Measurements from ENCODE around the gene ADAMTS3. TPM values are rescaled to one million over a fixed set of nuclear protein-coding genes. Genes with fewer than 3 reads are reported as not detected.

The ADAMTS3 gene
- total RNA-seq, 1 donor from 2014 or later, result 10.3 TPM

GRCh38 chr4:72280252-72280651 lies 288.8 kb downstream of the ADAMTS3 start:
- DNase-seq (ENCODE audit: extremely low spot score, unreplicated experiment), result no peak
- Mint-ChIP-seq H3K9me3 (no peaks in the 10 kb centered on the region), H3K36me3 (no peaks in the 10 kb centered on the region), H3K4me3 (no peak overlapping the region), H3K4me1 (ENCODE audit: unreplicated experiment) (no peaks in the 10 kb centered on the region), H3K27me3 (no peaks in the 10 kb centered on the region), H3K27ac (no peak overlapping the region)
- TF ChIP-seq, protein P1, sequence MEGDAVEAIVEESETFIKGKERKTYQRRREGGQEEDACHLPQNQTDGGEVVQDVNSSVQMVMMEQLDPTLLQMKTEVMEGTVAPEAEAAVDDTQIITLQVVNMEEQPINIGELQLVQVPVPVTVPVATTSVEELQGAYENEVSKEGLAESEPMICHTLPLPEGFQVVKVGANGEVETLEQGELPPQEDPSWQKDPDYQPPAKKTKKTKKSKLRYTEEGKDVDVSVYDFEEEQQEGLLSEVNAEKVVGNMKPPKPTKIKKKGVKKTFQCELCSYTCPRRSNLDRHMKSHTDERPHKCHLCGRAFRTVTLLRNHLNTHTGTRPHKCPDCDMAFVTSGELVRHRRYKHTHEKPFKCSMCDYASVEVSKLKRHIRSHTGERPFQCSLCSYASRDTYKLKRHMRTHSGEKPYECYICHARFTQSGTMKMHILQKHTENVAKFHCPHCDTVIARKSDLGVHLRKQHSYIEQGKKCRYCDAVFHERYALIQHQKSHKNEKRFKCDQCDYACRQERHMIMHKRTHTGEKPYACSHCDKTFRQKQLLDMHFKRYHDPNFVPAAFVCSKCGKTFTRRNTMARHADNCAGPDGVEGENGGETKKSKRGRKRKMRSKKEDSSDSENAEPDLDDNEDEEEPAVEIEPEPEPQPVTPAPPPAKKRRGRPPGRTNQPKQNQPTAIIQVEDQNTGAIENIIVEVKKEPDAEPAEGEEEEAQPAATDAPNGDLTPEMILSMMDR (conservative IDR thresholded peaks at IDR 0.05), result no peak

DNA sequence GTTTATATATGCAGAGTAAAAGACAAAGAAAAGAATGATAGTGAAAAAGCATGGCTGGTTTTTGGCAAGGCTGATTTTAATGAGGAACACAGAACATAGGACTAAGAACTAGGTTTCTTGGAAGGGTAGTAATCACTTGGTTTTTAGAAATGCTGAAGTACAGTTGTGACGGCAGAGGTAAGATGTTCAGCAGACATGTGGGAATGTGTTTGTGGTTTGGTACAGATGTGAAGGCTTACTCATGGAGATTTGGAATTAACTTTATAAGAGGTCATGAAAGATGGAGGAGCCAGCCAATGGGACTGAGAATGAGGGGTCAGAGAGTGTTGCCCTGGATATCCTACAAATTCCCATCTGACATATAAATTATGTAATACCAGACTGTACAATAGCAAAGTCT lies 293.6 kb downstream of the ADAMTS3 start:
- H3K36me3 Mint-ChIP-seq, result no peaks in the 10 kb centered on the region
- DNase-seq (ENCODE audit: extremely low spot score, unreplicated experiment), result no peak
- no peaks in the 10 kb centered on the region for H3K4me1 Mint-ChIP-seq (ENCODE audit: unreplicated experiment)

GRCh38 chr4:72274251-72274650 lies 294.8 kb downstream of the ADAMTS3 start:
- H3K27me3 Mint-ChIP-seq, result no peaks in the 10 kb centered on the region
- DNase-seq (ENCODE audit: extremely low spot score, unreplicated experiment), result no peak
- H3K9me3 Mint-ChIP-seq, result peaks cover 23% of the 10 kb centered on the region
- no peaks in the 10 kb centered on the region for H3K36me3 Mint-ChIP-seq
- no peak overlapping the region for H3K27ac Mint-ChIP-seq
- no peak overlapping the region for H3K4me3 Mint-ChIP-seq
- no peaks in the 10 kb centered on the region for H3K4me1 Mint-ChIP-seq (ENCODE audit: unreplicated experiment)
- TF ChIP-seq, protein P1 (conservative IDR thresholded peaks at IDR 0.05), result no peak

More for the DNA sequence above, 293.6 kb downstream of the ADAMTS3 start:
- Mint-ChIP-seq H3K9me3 (peaks cover 18% of the 10 kb centered on the region), H3K4me3 (no peak overlapping the region), H3K27ac (no peak overlapping the region), H3K27me3 (no peaks in the 10 kb centered on the region)
- TF ChIP-seq, protein P1 (conservative IDR thresholded peaks at IDR 0.05), result no peak

DNA sequence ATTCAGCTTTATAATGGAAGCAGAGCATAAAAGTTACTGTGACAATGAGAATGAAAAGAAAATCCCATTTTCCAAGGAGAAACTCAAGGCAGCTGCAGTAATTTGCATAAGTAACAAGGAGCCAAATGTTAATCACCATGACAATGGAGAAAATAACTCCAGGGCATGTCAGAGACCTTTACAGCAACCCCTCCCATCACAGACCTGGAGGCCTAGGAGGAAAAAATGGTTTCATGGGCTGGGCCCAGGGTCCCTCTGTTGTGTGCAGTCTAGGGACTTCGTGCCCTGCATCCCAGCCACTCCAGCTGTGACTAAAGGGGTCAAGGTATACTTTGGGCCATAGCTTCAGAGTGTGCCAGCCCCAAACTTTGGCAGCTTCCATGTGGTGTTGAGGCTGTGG lies 313.8 kb downstream of the ADAMTS3 start:
- Mint-ChIP-seq H3K4me1 (ENCODE audit: unreplicated experiment) (no peaks in the 10 kb centered on the region), H3K36me3 (no peaks in the 10 kb centered on the region), H3K27me3 (no peaks in the 10 kb centered on the region), H3K9me3 (no peaks in the 10 kb centered on the region), H3K27ac (no peak overlapping the region), H3K4me3 (no peak overlapping the region)
- TF ChIP-seq, protein P1 (conservative IDR thresholded peaks at IDR 0.05), result no peak
- no peak for DNase-seq (ENCODE audit: extremely low spot score, unreplicated experiment)

- Mint-ChIP-seq H3K27ac (no peak overlapping the region), H3K4me3 (no peak overlapping the region), H3K4me1 (ENCODE audit: unreplicated experiment) (no peaks in the 10 kb centered on the region), H3K27me3 (no peaks in the 10 kb centered on the region), H3K36me3 (no peaks in the 10 kb centered on the region), H3K9me3 (no peaks in the 10 kb centered on the region)
- TF ChIP-seq, protein P1 (conservative IDR thresholded peaks at IDR 0.05), result no peak
- DNase-seq (ENCODE audit: extremely low spot score, unreplicated experiment), result no peak
Observed at GRCh38 chr4:72243641-72244040, 325.4 kb downstream of the ADAMTS3 start.

Data from type B pancreatic cell (in vitro differentiated cells).